ENCODE data around the gene ITPK1. TPM values are rescaled to one million over a fixed set of nuclear protein-coding genes. Genes with fewer than 3 reads are reported as not detected.

The ITPK1 gene
- total and polyA plus RNA-seq, 2 experiments from 2014 or later, result 35.9 to 101 TPM

DNA sequence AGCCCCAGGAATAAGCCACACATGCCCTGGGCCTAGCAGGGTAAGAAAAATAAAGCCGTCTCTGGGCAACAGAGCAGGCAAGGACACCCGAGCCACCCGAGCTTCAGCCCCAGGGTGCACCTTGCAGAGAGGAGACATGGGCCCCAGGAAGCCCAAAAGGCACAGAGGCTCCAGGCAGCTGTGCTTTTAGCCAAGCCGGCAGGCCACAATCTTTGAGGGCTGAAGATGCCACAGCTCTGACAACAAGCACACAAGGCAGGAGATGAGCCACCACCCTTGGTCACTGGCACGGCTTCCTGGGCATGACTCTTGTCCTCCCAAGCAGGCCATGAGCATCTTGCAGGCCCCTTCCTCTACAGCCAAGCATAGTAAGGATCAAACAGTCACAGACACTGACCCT is 86.3 kb downstream of the ITPK1 start (continued):
- no peak for TF ChIP-seq ZNF462 (CRISPR knock-in tag; IDR thresholded peaks at IDR 0.05)
- TF ChIP-seq ZNF331 (CRISPR knock-in tag; IDR thresholded peaks at IDR 0.05; ENCODE audit: low read depth), result no peak
- TF ChIP-seq EZH2 (IDR thresholded peaks at IDR 0.05; ENCODE audit: low read depth, unreplicated experiment), result no peak
- TF ChIP-seq NANOG (IDR thresholded peaks at IDR 0.05; ENCODE audit: borderline replicate concordance), result no peak
- TF ChIP-seq JUNB (IDR thresholded peaks at IDR 0.05; ENCODE audit: unreplicated experiment), result no peak
- TF ChIP-seq STAT1 (IDR thresholded peaks at IDR 0.05; ENCODE audit: unreplicated experiment), result no peak

DNA sequence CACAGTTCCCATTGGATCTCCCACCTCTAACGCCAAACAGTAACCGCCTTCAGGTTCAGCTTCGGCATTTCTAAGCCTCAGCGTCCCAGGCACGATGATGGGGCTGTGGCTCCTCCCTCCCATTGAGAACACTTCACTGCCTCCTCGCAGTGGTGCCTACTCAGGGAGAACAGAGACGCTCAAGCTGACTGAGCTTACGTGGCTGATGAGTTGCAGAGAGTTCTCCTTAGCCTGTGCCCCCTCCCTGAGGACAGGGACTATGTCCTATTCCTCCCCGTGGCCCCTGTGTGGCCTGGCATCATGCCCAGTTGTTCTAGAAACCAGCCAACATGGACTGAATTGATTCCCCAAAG is 87.0 kb downstream of the ITPK1 start:
- DNase-seq (ENCODE audit: low spot score) (no peak), ATAC-seq (no peak)
- no peak overlapping the region for H3K4me3 Mint-ChIP-seq
- Histone ChIP-seq H3F3A (replicated peaks; ENCODE audit: low read depth) (no peaks in the 10 kb centered on the region), H3K9me2 (ENCODE audit: insufficient read depth) (no peaks in the 10 kb centered on the region), H3K4me2 (no peak overlapping the region), H3K27me3 (ENCODE audit: insufficient read depth) (no peaks in the 10 kb centered on the region), H2AFZ (no peak overlapping the region), H3K27ac (ENCODE audit: low read depth) (no peak overlapping the region), H3K36me3 (ENCODE audit: insufficient read depth) (no peaks in the 10 kb centered on the region), H3K4me1 (ENCODE audit: insufficient read depth) (peaks cover 31% of the 10 kb centered on the region), H3K79me2 (replicated peaks; ENCODE audit: insufficient read depth) (peaks cover 90% of the 10 kb centered on the region), H3K4me3 (no peak overlapping the region), H4K20me1 (replicated peaks; ENCODE audit: insufficient read depth) (peaks cover 9% of the 10 kb centered on the region; the same call in 1 of the 2 replicates)
- peaks cover 68% of the 10 kb centered on the region for H3K4me1 Mint-ChIP-seq
- H3K9me3 Mint-ChIP-seq, result no peaks in the 10 kb centered on the region
- no peak overlapping the region for H3K27ac Mint-ChIP-seq
- peaks cover 3% of the 10 kb centered on the region; the same call in 2 of the 3 replicates for H3K36me3 Mint-ChIP-seq (ENCODE audit: low read depth)
- peaks cover 15% of the 10 kb centered on the region for H3K27me3 Mint-ChIP-seq (ENCODE audit: insufficient read depth, low read depth, poor library complexity)
- TF ChIP-seq JUNB (IDR thresholded peaks at IDR 0.05; ENCODE audit: unreplicated experiment), result no peak
- TF ChIP-seq EZH2 (IDR thresholded peaks at IDR 0.05; ENCODE audit: low read depth, unreplicated experiment), result no peak
- TF ChIP-seq EZH2phosphoT487 (IDR thresholded peaks at IDR 0.05; ENCODE audit: unreplicated experiment), result no peak
- TF ChIP-seq ZNF331 (CRISPR knock-in tag; IDR thresholded peaks at IDR 0.05; ENCODE audit: low read depth), result no peak
- no peak for TF ChIP-seq CREB1 (CRISPR knock-in tag; IDR thresholded peaks at IDR 0.05; ENCODE audit: low read depth)
- TF ChIP-seq REST (IDR thresholded peaks at IDR 0.05; ENCODE audit: unreplicated experiment), result no peak
- TF ChIP-seq NANOG (IDR thresholded peaks at IDR 0.05; ENCODE audit: borderline replicate concordance), result no peak
- TF ChIP-seq ZNF114 (CRISPR knock-in tag; IDR thresholded peaks at IDR 0.05), result no peak
- TF ChIP-seq, protein P1, sequence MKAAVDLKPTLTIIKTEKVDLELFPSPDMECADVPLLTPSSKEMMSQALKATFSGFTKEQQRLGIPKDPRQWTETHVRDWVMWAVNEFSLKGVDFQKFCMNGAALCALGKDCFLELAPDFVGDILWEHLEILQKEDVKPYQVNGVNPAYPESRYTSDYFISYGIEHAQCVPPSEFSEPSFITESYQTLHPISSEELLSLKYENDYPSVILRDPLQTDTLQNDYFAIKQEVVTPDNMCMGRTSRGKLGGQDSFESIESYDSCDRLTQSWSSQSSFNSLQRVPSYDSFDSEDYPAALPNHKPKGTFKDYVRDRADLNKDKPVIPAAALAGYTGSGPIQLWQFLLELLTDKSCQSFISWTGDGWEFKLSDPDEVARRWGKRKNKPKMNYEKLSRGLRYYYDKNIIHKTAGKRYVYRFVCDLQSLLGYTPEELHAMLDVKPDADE (IDR thresholded peaks at IDR 0.05), result no peak
- TF ChIP-seq, protein P2, sequence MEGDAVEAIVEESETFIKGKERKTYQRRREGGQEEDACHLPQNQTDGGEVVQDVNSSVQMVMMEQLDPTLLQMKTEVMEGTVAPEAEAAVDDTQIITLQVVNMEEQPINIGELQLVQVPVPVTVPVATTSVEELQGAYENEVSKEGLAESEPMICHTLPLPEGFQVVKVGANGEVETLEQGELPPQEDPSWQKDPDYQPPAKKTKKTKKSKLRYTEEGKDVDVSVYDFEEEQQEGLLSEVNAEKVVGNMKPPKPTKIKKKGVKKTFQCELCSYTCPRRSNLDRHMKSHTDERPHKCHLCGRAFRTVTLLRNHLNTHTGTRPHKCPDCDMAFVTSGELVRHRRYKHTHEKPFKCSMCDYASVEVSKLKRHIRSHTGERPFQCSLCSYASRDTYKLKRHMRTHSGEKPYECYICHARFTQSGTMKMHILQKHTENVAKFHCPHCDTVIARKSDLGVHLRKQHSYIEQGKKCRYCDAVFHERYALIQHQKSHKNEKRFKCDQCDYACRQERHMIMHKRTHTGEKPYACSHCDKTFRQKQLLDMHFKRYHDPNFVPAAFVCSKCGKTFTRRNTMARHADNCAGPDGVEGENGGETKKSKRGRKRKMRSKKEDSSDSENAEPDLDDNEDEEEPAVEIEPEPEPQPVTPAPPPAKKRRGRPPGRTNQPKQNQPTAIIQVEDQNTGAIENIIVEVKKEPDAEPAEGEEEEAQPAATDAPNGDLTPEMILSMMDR (conservative IDR thresholded peaks at IDR 0.05; ENCODE audit: low read depth in 2 of 2), result no peak

Measured in GM23338 (cell line).